GM12874 (cell line): Measurements from ENCODE around the gene MARCHF11.

Experiments
- TF ChIP-seq, protein P1 (sequence below): IDR thresholded peaks from 2 replicates; pipeline ENCODE4 v1.5.1; 2011; ENCODE audit warnings: low read depth, mild to moderate bottlenecking, control low read depth, low read length, moderate library complexity; ENCODE audit not compliant: insufficient read depth

The MARCHF11 gene

GRCh38 chr5:16074358-16074757, 105.2 kb downstream of the MARCHF11 start:
- TF ChIP-seq, protein P1, sequence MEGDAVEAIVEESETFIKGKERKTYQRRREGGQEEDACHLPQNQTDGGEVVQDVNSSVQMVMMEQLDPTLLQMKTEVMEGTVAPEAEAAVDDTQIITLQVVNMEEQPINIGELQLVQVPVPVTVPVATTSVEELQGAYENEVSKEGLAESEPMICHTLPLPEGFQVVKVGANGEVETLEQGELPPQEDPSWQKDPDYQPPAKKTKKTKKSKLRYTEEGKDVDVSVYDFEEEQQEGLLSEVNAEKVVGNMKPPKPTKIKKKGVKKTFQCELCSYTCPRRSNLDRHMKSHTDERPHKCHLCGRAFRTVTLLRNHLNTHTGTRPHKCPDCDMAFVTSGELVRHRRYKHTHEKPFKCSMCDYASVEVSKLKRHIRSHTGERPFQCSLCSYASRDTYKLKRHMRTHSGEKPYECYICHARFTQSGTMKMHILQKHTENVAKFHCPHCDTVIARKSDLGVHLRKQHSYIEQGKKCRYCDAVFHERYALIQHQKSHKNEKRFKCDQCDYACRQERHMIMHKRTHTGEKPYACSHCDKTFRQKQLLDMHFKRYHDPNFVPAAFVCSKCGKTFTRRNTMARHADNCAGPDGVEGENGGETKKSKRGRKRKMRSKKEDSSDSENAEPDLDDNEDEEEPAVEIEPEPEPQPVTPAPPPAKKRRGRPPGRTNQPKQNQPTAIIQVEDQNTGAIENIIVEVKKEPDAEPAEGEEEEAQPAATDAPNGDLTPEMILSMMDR, result no peak

GRCh38 chr5:16072616-16073015, 107.0 kb downstream of the MARCHF11 start:
- TF ChIP-seq, protein P1, result no peak

GRCh38 chr5:16067415-16067814, 112.2 kb downstream of the MARCHF11 start:
- TF ChIP-seq, protein P1, result no peak

- TF ChIP-seq, protein P1, result no peak
Observed at GRCh38 chr5:16066810-16067209, 112.8 kb downstream of the MARCHF11 start.

- TF ChIP-seq, protein P1, result no peak
Observed at GRCh38 chr5:16066320-16066719, 113.3 kb downstream of the MARCHF11 start.

- TF ChIP-seq, protein P1, result no peak
Observed at GRCh38 chr5:16065831-16066230, 113.8 kb downstream of the MARCHF11 start.

- TF ChIP-seq, protein P1, result no peak
Observed at GRCh38 chr5:16064135-16064893, 115.3 kb downstream of the MARCHF11 start.
